CD4-positive, CD25-positive, alpha-beta regulatory T cell (primary cell): ENCODE data around the gene ACTR10. TPM values are rescaled to one million over a fixed set of nuclear protein-coding genes. Genes with fewer than 3 reads are reported as not detected.

Source experiments
- ATAC-seq, 2 donors: fragments of 150-1000 bp; cut with Tn5 transposase; one replicate each; pipeline ENCODE4 v1.10.0; 2021; ENCODE audit warnings: low read depth in 2 of 2, moderate number of reproducible peaks in 2 of 2, moderate library complexity in 1 of 2
- DNase-seq, 3 donors: peaks; one replicate each; pipeline versions ENCODE4 v3.0.0 to v3.0.0-alpha.2; 2012 to 2022; ENCODE audit warnings: mixed read lengths in 1 of 3
- H3K27ac ChIP-seq: one replicate; pipeline ENCODE4 v1.7.0; 2013; ENCODE audit warnings: mild to moderate bottlenecking, low read length; ENCODE audit not compliant: insufficient read depth, poor library complexity, severe bottlenecking
- H3K27me3 ChIP-seq: one replicate; pipeline ENCODE4 v1.7.0; 2013; ENCODE audit warnings: low read length; ENCODE audit not compliant: control insufficient read depth, insufficient read depth
- H3K36me3 ChIP-seq: one replicate; pipeline ENCODE4 v1.7.0; 2013; ENCODE audit warnings: mild to moderate bottlenecking, low read length, moderate library complexity; ENCODE audit not compliant: control insufficient read depth, insufficient read depth
- H3K4me1 ChIP-seq: 2 replicates; pipeline ENCODE4 v1.7.0; 2013; ENCODE audit warnings: mild to moderate bottlenecking, low read length; ENCODE audit not compliant: insufficient read depth, control insufficient read depth, poor library complexity, severe bottlenecking
- H3K4me3 ChIP-seq: one replicate; pipeline ENCODE4 v1.7.0; 2013; ENCODE audit warnings: low read depth, mild to moderate bottlenecking, low read length, moderate library complexity
- H3K9me3 ChIP-seq, 2 experiments: 1 replicate in 1 of 2; 2 replicates in 1 of 2; pipeline ENCODE4 v1.7.0; 2013; ENCODE audit warnings: low read length in 2 of 2, mild to moderate bottlenecking in 1 of 2, moderate library complexity in 1 of 2; ENCODE audit not compliant: control insufficient read depth in 2 of 2
- H3K27ac Mint-ChIP-seq, 3 donors: one replicate each; pipeline ENCODE4 v1.8.0; 2020 to 2022; ENCODE audit warnings: mild to moderate bottlenecking in 3 of 3, mixed read lengths in 3 of 3, moderate library complexity in 2 of 3
- H3K27me3 Mint-ChIP-seq: one replicate; pipeline ENCODE4 v1.8.0; 2022; ENCODE audit warnings: mild to moderate bottlenecking, mixed read lengths
- H3K36me3 Mint-ChIP-seq: one replicate; pipeline ENCODE4 v1.8.0; 2020; ENCODE audit warnings: mixed read lengths
- H3K4me1 Mint-ChIP-seq, 4 donors: one replicate each; pipeline ENCODE4 v1.8.0; 2020 to 2022; ENCODE audit warnings: mixed read lengths in 4 of 4, mild to moderate bottlenecking in 1 of 4
- H3K4me3 Mint-ChIP-seq, 4 donors: one replicate each; pipeline ENCODE4 v1.8.0; 2020 to 2022; ENCODE audit warnings: mild to moderate bottlenecking in 4 of 4, mixed read lengths in 4 of 4, moderate library complexity in 3 of 4
- H3K9me3 Mint-ChIP-seq, 7 donors: one replicate each; pipeline ENCODE4 v1.8.0; 2020 to 2022; ENCODE audit warnings: mixed read lengths in 7 of 7, mild to moderate bottlenecking in 3 of 7, moderate library complexity in 2 of 7
- polyA plus RNA-seq, 4 donors: library from polyadenylated mRNA; unstranded; fragments of 300-500 nt; fragmentation: Illumina TruSeq; gene quantifications; one replicate each; pipeline ENCODE4 v1.2.3, GENCODE V29; 2021
- total RNA-seq: library from RNA; stranded (reverse); gene quantifications from one replicate; pipeline ENCODE4 v1.2.3, GENCODE V29; 2022

The ACTR10 gene
- total and polyA plus RNA-seq, 5 donors from 2014 or later: 43.4 to 98.3 (median 86.4) TPM

DNA sequence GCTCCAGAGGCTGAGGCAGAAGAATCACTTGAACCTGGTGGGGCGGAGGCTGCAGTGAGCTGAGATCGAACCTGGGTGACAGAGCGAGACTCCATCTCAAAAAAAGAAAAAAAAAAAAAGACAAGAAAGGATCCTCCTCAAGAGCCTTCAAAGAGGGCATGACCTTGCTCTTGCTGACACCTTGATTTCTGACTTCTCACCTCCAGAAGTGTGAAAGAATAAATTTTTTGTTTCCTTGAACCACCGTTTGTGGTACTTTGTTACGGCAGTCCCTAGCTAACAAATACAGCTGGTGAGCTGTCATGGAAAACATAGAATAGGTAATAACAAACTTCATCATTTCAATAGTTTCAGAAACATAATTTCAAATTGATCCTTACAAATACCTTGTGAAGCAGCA lies 1.9 kb upstream of the ACTR10 start:
- no peak for DNase-seq
- Mint-ChIP-seq H3K4me3 (peak overlapping the region in 3 of 4 donors; percentile 52 to 95 (median 69)), H3K27ac (peak overlapping the region in 2 of 3 donors; percentile 31 to 97), H3K4me1 (peaks cover 17 to 38% (median 26%) of the 10 kb centered on the region in 4 donors), H3K9me3 (no peaks in the 10 kb centered on the region), H3K36me3 (peaks cover 4% of the 10 kb centered on the region), H3K27me3 (peaks cover 19% of the 10 kb centered on the region)
- Histone ChIP-seq H3K27ac (no peak overlapping the region), H3K36me3 (peaks cover 2% of the 10 kb centered on the region), H3K9me3 (no peaks in the 10 kb centered on the region), H3K27me3 (no peaks in the 10 kb centered on the region), H3K4me1 (peaks cover 28% of the 10 kb centered on the region), H3K4me3 (no peak overlapping the region)
- ATAC-seq: no peak

DNA sequence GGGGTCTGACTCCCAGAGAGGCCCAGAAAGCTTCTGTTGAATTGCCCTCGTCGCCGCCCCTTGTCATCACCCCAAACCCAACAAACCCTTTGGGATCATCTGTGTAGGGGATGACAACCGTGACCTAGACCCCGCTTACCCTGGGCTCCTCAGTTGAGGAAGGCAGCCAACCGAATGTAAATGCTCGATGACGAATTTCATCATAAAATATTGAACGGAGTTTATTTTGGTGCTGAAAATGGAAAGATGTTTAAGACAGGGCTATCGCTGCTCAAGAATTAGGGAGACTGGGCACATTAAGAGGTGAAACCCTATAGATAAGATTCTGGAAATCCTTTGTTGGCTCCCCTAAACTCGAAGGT lies 512 bp downstream of the ACTR10 start:
- Mint-ChIP-seq H3K9me3 (no peaks in the 10 kb centered on the region), H3K27ac (peak overlapping the region; percentile 93 to 98 (median 97)), H3K4me3 (peak overlapping the region; percentile 95 to 98 (median 96)), H3K27me3 (peaks cover 10% of the 10 kb centered on the region), H3K36me3 (peaks cover 6% of the 10 kb centered on the region), H3K4me1 (peaks cover 17 to 43% (median 30%) of the 10 kb centered on the region in 4 donors)
- Histone ChIP-seq H3K4me3 (peak overlapping the region; percentile 94), H3K36me3 (peaks cover 5% of the 10 kb centered on the region), H3K27me3 (no peaks in the 10 kb centered on the region), H3K9me3 (no peaks in the 10 kb centered on the region), H3K4me1 (peaks cover 28% of the 10 kb centered on the region), H3K27ac (peak overlapping the region; percentile 93)
- ATAC-seq: peak in 1 of 2 donors; percentile 2
- no peak for DNase-seq

DNA sequence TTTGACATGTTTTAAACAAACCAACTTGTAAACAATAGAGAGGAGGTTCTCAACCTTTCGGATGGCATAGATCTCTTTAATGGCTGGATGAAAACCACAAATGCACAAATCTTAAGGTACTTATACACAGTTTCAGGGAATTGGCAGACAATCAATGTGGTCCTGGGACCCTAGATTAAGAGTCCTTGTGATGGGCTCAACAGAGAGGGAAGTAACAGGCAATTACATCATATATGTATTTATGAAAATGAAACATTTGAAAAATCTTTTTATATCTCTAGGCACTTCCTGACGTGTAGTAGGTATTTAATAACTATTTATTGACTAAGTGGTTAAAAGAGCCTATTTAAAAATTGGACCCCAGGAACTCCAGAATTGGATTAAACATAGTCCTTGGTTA lies 897 bp downstream of the ACTR10 start:
- Mint-ChIP-seq H3K4me1 (peaks cover 17 to 44% (median 29%) of the 10 kb centered on the region in 4 donors), H3K9me3 (no peaks in the 10 kb centered on the region), H3K4me3 (peak overlapping the region; percentile 95 to 98 (median 96)), H3K27me3 (peaks cover 10% of the 10 kb centered on the region), H3K27ac (peak overlapping the region; percentile 93 to 98 (median 97)), H3K36me3 (peaks cover 6% of the 10 kb centered on the region)
- Histone ChIP-seq H3K27ac (peak overlapping the region; percentile 93), H3K9me3 (no peaks in the 10 kb centered on the region), H3K27me3 (no peaks in the 10 kb centered on the region), H3K4me1 (peaks cover 28% of the 10 kb centered on the region), H3K4me3 (peak overlapping the region; percentile 94), H3K36me3 (peaks cover 5% of the 10 kb centered on the region)
- ATAC-seq (no peak), DNase-seq (no peak)

DNA sequence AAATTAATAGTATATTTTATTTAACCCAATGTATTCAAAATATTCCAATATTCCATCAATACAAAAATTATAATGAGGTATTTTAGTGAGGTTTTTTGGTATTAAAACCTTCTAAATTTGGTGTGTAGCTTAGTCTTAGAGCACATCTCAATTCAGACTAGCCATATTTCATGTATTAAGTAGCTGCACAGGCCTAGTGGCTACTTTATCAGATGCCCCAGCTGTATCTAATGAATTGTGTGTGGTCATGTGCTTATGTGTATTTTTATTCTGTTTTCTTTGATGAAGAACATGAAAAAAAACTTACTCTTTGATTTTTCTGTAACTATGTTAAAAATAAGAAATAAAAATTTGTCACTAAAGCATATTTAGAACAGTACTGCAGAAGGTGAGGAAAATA lies 13.2 kb downstream of the ACTR10 start:
- no peak for ATAC-seq
- H3K27ac Mint-ChIP-seq: no peak overlapping the region
- Histone ChIP-seq H3K4me3 (no peak overlapping the region), H3K4me1 (no peaks in the 10 kb centered on the region), H3K27me3 (no peaks in the 10 kb centered on the region), H3K27ac (no peak overlapping the region), H3K9me3 (no peaks in the 10 kb centered on the region), H3K36me3 (peaks cover 79% of the 10 kb centered on the region)
- no peak for DNase-seq
- peaks cover 38% of the 10 kb centered on the region for H3K36me3 Mint-ChIP-seq
- no peaks in the 10 kb centered on the region for H3K27me3 Mint-ChIP-seq
- peaks cover 0 to 2% (median 0%) of the 10 kb centered on the region in 7 donors for H3K9me3 Mint-ChIP-seq
- H3K4me3 Mint-ChIP-seq: no peak overlapping the region
- H3K4me1 Mint-ChIP-seq: peaks cover 0 to 24% (median 8%) of the 10 kb centered on the region in 4 donors

DNA sequence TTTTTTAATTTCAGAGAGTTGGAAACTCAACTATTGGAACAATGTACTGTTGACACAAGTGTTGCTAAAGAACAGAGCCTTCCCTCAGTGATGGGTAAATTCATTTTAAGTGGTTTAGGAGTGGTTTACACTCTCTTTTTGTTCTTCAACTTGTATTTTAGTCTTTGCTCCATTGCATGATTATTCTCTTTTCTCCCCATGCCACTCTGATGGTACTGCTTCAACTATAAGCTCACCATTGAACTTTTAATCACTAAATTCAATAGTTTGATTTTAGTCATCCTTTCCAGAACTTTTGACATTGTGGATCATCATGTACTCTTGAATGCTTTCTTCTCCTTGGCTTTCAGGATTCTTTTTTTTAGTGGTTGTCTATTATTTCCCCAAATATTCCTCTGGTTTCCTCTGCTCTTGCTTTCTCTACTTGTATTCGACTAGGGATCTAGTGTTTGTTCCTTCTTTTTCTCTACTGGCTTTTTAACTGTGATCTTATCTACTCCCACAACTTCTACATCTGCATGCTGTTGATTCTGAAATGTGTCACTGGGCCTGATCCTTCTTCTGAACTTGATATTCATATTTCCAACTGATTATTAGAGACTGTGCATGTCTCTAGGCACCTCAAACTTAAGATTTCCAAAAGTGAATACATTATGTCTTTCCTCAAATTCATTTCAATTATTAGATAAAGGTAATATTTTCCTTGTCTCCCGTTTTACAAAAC lies 15.4 kb downstream of the ACTR10 start:
- Mint-ChIP-seq H3K4me1 (peaks cover 0 to 18% (median 7%) of the 10 kb centered on the region in 4 donors), H3K4me3 (no peak overlapping the region), H3K9me3 (peaks cover 0 to 2% (median 0%) of the 10 kb centered on the region in 7 donors), H3K36me3 (peaks cover 32% of the 10 kb centered on the region), H3K27ac (no peak overlapping the region), H3K27me3 (no peaks in the 10 kb centered on the region)
- no peak overlapping the region for H3K27ac ChIP-seq
- H3K36me3 ChIP-seq: peaks cover 58% of the 10 kb centered on the region
- H3K4me3 ChIP-seq: no peak overlapping the region
- H3K9me3 ChIP-seq: no peaks in the 10 kb centered on the region
- DNase-seq (no peak), ATAC-seq (no peak)
- no peaks in the 10 kb centered on the region for H3K27me3 ChIP-seq
- H3K4me1 ChIP-seq: no peaks in the 10 kb centered on the region

DNA sequence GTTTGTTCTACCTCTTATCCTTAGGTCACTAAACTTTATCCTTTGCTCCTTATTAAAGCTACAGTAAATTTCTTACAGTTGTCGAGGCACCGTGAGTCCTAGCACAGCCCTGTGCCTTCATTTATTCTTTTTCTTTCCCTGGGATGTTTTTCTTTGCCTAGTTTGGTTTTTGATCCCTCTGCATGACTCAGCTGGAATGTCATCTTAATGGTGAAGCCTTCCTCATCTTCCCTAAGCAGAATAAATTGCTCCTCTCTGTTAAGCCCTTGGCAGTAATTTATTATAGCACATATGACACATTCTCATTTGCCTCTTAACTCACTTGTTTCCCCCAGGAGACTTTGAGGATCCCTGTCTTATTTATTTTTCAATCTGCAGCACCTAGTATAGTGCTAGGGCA lies 16.6 kb downstream of the ACTR10 start:
- no peaks in the 10 kb centered on the region for H3K27me3 Mint-ChIP-seq
- Histone ChIP-seq H3K4me3 (no peak overlapping the region), H3K9me3 (no peaks in the 10 kb centered on the region), H3K36me3 (peaks cover 51% of the 10 kb centered on the region), H3K4me1 (no peaks in the 10 kb centered on the region), H3K27me3 (no peaks in the 10 kb centered on the region), H3K27ac (no peak overlapping the region)
- DNase-seq (no peak), ATAC-seq (no peak)
- H3K9me3 Mint-ChIP-seq: peaks cover 0 to 2% (median 0%) of the 10 kb centered on the region in 7 donors
- no peak overlapping the region for H3K4me3 Mint-ChIP-seq
- H3K36me3 Mint-ChIP-seq: peaks cover 29% of the 10 kb centered on the region
- H3K4me1 Mint-ChIP-seq: peaks cover 0 to 21% (median 6%) of the 10 kb centered on the region in 4 donors
- no peak overlapping the region for H3K27ac Mint-ChIP-seq

DNA sequence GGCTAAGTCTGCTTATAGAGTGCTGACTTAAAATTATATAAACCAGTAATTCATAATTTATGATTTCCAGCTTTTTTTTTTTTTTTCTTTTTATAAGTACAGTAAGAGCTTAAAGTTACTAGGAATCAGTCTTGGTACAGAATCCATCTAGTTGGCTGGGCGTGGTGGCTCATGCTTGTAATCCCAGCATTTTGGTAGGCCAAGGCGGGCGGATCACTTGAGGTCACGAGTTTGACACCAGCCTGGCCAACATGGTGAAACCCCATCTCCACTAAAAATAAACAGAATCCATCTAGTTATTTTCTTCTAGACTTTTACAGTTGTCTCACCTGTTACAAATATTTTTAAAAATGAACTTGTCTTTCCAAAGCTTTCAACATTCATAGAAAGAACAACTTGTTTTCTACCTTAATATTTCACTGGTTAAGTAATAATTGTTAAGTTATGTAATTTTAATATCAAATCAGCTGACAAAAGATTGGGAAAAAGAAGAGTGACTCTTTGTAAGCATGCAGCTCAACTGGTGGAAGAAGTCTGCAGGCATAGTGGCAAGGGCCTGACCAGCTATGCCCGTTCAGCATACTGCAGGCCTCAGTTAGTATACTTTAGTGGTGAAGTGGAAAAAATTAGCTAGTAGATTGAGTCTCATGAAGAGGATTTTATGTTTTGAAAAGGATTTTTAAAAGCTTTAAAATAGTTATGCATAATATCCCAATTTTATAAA lies 27.3 kb downstream of the ACTR10 start:
- Mint-ChIP-seq H3K27ac (no peak overlapping the region), H3K4me1 (peaks cover 0 to 5% (median 0%) of the 10 kb centered on the region in 4 donors), H3K36me3 (peaks cover 4% of the 10 kb centered on the region), H3K9me3 (no peaks in the 10 kb centered on the region), H3K27me3 (no peaks in the 10 kb centered on the region), H3K4me3 (no peak overlapping the region)
- ATAC-seq: no peak
- H3K36me3 ChIP-seq: peaks cover 18% of the 10 kb centered on the region
- no peak for DNase-seq
- H3K4me3 ChIP-seq: no peak overlapping the region
- no peak overlapping the region for H3K27ac ChIP-seq
- no peaks in the 10 kb centered on the region for H3K9me3 ChIP-seq
- no peaks in the 10 kb centered on the region for H3K4me1 ChIP-seq
- H3K27me3 ChIP-seq: no peaks in the 10 kb centered on the region
